GM19463 (cell line): Measurements from ENCODE around the gene POLD3.

Source experiments
- ATAC-seq: cut with Tn5 transposase; IDR thresholded peaks from one replicate; pipeline ENCODE4 v1.9.1; 2021; ENCODE audit warnings: mild to moderate bottlenecking, moderate library complexity; ENCODE audit not compliant: unreplicated experiment

POLD3 gene

GRCh38 chr11:74592441-74593362, at the start of gene POLD3:
TSS of gene POLD3 (plus strand) at chr11:74592582. CDS start at chr11:74592659, 77 bp downstream.
- peak; percentile 95 for ATAC-seq

GRCh38 chr11:74543991-74544390, 48.4 kb upstream of the POLD3 start:
- no peak for ATAC-seq

GRCh38 chr11:74546752-74547151, 45.6 kb upstream of the POLD3 start:
- no peak for ATAC-seq

- no peak for ATAC-seq
These were observed 41.2 kb upstream of the POLD3 start for GRCh38 chr11:74550991-74551753.

- no peak for ATAC-seq
These were observed 40.6 kb upstream of the POLD3 start for GRCh38 chr11:74551754-74552145.

- ATAC-seq: no peak
These were observed 34.9 kb upstream of the POLD3 start for GRCh38 chr11:74557526-74557925.

GRCh38 chr11:74559110-74559933, 33.1 kb upstream of the POLD3 start:
- no peak for ATAC-seq

- ATAC-seq: no peak
These were observed 32.5 kb upstream of the POLD3 start for GRCh38 chr11:74559934-74560309.

- ATAC-seq: no peak
These were observed 26.0 kb upstream of the POLD3 start for GRCh38 chr11:74566146-74566960.

- ATAC-seq: no peak
These were observed 24.4 kb upstream of the POLD3 start for GRCh38 chr11:74568028-74568427.

GRCh38 chr11:74570266-74571061, 21.9 kb upstream of the POLD3 start:
- no peak for ATAC-seq

GRCh38 chr11:74571062-74571399, 21.4 kb upstream of the POLD3 start:
- ATAC-seq: no peak

GRCh38 chr11:74572349-74572748, 20.0 kb upstream of the POLD3 start:
- no peak for ATAC-seq

GRCh38 chr11:74574563-74574962, 17.8 kb upstream of the POLD3 start:
- no peak for ATAC-seq

- no peak for ATAC-seq
These were observed 16.4 kb upstream of the POLD3 start for GRCh38 chr11:74575999-74576398.

- no peak for ATAC-seq
These were observed 15.2 kb upstream of the POLD3 start for GRCh38 chr11:74577181-74577580.

GRCh38 chr11:74577624-74578396, 14.6 kb upstream of the POLD3 start:
- ATAC-seq: no peak

- no peak for ATAC-seq
These were observed 12.7 kb upstream of the POLD3 start for GRCh38 chr11:74579577-74580270.
